ENCODE measurements around the gene NRSN2.

GRCh38 chr20:370151-370600 is 23.3 kb downstream of the NRSN2 start:
- TF ChIP-seq CTCF (IDR thresholded peaks at IDR 0.05): no peak
- peak in 1 of 3 donors; percentile 27 for TF ChIP-seq POLR2A (IDR thresholded peaks at IDR 0.05)

Measured in body of pancreas (tissue), 4 donors.